Putamen (tissue), 1 donor: Measurements from ENCODE around the gene KAT6B.

Experiments
- DNase-seq: peaks from one replicate; pipeline ENCODE4 v3.0.0-alpha.2; 2016; ENCODE audit warnings: low spot score

The KAT6B gene

GRCh38 chr10:74988832-74989561, 162.6 kb downstream of the KAT6B start:
- no peak for DNase-seq

DNA sequence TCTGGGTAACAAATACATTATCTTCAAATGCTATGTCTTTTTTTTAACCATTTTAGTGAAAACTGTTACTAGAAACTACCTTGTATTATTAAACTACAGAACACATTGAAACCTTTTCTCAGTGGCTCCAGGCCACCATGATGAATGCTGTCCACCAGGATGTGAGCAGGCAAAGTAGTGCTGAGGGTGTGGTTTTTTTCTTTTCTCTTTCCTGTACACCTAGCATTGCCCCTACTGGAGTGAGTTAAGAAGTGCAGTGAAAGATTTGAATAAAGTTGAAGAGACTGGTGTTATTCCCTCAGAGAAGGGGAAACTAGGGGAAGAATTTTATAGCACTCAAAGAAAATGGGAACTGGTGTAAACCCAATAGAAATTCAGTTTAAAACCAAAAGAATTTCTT, 165.0 kb downstream of the KAT6B start:
- no peak for DNase-seq

DNA sequence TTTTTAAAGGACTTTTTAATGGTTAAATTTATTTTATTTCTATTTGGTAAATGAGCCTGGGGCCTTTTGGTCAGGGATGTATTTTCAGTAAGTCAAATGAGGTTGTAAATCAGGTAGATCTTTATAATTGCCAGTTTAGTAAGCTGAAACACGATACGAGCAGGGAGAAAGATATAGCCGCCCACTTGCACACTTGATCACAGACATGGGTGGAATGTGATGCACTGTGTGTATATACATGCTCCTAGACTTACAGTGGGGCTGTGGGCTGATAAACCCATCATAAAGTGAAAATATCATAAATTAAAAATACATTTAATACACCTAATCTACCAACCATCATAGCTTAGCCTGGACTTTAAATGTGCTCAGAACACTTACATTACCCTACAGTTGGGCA, 165.7 kb downstream of the KAT6B start:
- DNase-seq: no peak

DNA sequence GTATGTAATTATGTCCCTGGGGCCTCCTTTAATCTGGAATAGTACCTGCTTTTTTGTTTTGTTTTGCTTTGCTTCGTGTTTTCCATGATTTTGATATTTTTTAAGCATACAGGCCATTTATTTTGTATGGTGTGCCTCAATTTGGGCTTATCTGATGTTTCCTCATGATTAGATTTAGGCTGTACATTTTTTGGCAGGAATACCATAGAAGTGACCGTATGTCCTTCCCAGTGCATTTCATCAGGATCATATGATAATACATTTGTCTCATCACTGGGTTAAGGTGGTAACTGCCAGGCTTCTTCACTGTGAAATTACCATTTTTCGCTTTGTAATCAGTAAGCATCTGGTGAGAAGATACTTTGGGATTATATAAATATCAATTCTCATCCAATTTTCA, 167.2 kb downstream of the KAT6B start:
- DNase-seq: no peak

GRCh38 chr10:74994854-74995253, 168.5 kb downstream of the KAT6B start:
- no peak for DNase-seq

GRCh38 chr10:74995806-74996205, 169.4 kb downstream of the KAT6B start:
- DNase-seq: no peak

DNA sequence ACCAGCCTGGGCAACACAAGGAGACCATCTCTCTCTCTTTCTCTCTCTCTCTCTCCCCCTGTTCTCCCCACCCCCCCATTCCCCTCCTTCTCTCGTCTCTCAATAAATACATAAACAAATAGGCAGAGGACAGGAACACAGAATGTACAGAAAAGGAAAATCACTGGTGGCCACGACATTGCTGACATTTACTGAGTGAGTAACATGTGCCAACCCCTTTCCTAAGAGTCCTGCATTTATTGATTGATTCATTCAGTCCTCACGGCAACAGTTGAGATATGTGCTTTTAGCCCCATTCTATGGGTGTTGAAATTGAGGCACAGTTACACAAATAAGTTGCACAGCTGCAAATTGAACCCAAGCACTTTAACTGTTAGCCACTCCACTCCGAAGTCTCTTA, 170.8 kb downstream of the KAT6B start:
- no peak for DNase-seq

- no peak for DNase-seq
These were observed 174.4 kb downstream of the KAT6B start for GRCh38 chr10:75000748-75001321.

DNA sequence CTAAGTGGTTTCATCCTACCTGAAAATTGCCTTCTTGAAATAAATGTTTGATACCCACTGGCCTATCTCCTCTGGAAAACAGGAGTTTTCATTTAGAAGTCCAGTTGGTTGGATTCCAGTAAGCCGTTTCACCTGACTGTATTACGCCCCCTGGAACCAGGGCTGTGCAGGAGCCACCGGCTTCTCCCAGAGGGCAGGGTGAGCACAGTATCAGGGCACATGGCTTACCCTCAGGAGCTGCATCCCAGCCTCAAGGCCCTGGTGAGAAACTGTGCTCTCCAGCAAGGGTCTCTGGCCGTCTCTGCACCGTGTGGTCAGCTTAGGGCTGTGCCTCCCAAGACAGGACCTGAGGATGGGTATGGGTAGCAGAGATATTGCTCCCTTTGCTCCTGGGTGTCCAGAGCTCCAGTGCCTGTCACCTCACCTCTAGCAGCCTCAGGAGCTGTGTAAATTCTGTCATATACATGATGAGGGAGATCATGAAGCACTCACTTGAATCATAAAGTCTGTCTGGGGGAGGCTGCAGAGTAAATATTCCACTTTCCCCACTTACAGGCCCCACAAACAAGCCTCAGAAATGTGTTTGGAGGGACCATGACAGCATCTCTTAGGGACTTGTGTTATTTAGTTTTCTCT, 175.4 kb downstream of the KAT6B start:
- DNase-seq: no peak

- DNase-seq: no peak
These were observed 175.9 kb downstream of the KAT6B start for GRCh38 chr10:75002351-75002725.

DNA sequence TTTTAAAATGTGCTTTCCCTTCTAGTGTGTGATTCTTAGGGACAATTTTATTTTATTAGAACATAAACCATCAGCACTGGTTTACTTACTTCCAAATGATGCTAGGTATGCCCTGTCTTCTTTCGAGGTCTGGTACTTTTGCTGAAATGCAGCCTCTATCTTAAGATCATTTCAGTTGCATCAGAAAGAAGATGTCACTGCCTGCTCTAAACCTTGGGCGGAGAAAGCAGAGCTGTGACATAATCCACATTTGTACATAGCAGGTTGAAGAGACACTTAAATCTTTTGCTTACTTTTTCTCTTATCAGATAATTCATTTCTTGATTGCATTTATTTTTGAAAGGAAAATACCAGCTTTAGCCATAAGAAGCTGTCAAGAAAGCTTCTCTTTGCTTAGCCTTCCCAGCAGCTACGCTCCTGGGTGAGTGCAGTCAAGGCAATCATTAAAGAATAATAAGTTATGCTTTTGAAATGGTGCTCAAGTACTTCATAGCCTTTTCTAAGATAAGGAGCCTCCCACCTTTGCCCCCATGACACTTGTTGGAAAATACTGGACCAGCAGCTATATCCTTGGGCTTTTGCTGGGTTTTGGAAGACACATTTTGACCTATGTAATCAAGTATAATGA, 176.7 kb downstream of the KAT6B start:
- DNase-seq: no peak

GRCh38 chr10:75003891-75004290, 177.5 kb downstream of the KAT6B start:
- DNase-seq: no peak

DNA sequence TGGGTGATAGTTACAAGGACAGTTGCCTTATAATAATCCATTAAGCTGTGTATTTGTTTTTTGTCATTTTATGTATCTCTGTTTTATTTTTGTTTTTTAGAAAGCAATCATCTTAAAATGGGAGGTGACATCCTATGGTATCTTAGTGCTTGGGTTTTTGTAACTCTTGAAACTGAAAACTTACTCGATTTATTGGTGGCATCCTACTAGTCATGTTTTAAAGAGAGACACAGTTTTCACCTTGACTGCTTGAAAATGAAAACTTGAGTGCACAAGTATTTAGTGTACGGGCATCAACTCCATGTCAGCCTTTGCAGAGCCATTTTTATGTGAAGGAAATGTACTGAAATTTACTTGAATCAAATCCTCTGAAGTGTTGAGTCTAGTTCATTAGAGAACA, 181.2 kb downstream of the KAT6B start:
- no peak for DNase-seq

DNA sequence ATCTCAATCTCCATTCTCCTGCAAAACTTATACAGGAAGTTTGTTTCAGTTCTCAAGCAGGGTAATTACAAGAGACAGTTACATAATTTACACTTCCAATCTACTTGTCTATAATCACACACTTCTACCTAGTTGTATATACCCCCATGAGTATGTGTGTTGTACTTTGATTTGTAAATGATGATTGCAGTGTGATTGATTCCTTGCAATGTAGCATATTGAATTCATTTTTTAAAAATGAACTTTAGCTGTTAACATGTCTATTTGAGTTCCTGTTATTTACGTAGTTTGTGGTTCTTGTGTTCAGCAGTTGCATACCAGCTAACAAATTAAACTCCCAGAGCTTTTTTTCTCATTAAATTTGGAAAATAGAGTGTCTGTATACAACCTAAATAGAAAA, 182.6 kb downstream of the KAT6B start:
- DNase-seq: no peak

- no peak for DNase-seq
These were observed 183.0 kb downstream of the KAT6B start for GRCh38 chr10:75009426-75009825.

DNA sequence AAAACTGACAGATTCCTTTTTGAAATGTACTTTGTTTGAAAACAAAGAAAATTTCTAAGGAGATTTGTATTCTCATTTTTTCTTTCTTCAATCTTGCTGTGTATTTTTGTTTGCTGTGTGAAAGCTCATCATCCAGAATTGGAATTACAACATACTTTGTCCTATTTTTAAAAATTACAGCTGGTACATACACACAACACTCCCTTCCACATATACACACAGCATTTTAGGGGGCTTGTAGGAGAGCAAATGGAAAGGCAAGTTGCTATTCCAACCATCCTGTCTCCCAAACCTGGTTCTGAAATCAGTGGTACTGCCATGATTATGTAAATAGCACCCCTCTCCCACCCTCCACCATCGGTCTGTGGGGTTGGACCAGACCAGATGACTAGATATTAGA, 184.0 kb downstream of the KAT6B start:
- no peak for DNase-seq

DNA sequence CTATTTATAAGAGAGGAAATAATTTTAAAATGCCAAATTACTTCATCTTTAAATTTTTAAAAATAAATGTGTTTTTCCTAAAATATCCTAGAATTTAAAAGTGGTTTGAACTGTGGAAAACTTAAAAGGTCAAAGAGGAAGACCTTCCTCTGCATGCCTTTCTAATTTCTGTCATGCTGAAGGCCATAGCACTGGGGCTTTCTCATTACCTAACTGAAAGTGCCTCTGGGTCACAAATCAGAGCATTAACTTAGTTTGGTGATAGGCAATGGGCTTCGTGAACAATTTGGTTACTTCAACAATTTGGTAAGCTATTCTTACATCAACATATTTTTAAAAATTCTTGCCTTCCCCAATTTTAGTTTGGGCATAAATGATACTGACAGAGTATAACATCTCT, 184.8 kb downstream of the KAT6B start:
- no peak for DNase-seq

GRCh38 chr10:75012471-75012870, 186.1 kb downstream of the KAT6B start:
- no peak for DNase-seq

DNA sequence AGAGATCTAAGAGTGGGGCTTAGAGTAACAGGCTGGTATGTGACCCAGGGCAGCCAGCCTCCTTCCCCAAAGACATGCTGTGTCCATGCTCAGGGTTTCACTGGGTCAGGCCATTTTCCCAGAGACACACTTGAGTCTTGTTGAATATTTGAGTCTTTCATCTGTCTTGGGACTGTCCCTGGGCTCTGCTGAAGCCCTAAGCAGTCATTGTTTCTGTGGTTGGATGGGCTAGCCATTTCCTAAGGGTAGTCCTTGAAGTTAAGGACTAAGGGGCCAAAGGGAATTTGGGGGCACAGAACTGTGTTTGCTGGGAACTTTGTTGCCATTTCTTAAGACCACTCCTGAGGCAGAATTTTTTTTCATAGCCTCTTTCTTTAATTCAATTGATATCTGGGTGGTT, 186.6 kb downstream of the KAT6B start:
- no peak for DNase-seq

DNA sequence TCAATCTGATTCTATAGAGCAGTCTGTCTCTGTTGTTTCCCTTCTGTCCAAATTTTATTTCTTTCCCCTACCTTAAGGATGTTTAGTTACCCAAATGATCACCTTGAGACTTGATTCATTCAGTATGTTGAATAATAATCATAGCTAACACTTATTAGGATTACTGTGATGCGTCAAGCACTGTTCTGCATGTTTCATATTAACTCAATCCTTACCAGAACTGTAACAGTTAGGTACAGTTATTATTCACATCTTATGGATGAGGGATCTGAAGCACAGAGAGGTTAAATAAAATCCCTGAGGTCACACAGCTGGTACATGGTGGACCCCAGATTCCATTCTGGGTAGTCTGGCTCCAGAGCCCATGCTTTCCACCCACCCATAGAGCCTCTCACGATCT, 187.1 kb downstream of the KAT6B start:
- no peak for DNase-seq

GRCh38 chr10:75014516-75015230, 188.3 kb downstream of the KAT6B start:
- DNase-seq: no peak

GRCh38 chr10:75015442-75015841, 189.0 kb downstream of the KAT6B start:
- no peak for DNase-seq

GRCh38 chr10:75016325-75016724, 189.9 kb downstream of the KAT6B start:
- no peak for DNase-seq
